HPDE6-E6E7 (cell line): ENCODE results near the gene HECTD1.
"Not testable (repeated sequence)": the region's sequence is repeated elsewhere in the genome, so short reads cannot be mapped to it uniquely, and the experiment has no call there.

Source experiments
- DNase-seq: peaks from one replicate; pipeline ENCODE4 v3.0.0; 2011; ENCODE audit warnings: missing footprints; ENCODE audit errors: extremely low spot score

HECTD1 gene

DNA sequence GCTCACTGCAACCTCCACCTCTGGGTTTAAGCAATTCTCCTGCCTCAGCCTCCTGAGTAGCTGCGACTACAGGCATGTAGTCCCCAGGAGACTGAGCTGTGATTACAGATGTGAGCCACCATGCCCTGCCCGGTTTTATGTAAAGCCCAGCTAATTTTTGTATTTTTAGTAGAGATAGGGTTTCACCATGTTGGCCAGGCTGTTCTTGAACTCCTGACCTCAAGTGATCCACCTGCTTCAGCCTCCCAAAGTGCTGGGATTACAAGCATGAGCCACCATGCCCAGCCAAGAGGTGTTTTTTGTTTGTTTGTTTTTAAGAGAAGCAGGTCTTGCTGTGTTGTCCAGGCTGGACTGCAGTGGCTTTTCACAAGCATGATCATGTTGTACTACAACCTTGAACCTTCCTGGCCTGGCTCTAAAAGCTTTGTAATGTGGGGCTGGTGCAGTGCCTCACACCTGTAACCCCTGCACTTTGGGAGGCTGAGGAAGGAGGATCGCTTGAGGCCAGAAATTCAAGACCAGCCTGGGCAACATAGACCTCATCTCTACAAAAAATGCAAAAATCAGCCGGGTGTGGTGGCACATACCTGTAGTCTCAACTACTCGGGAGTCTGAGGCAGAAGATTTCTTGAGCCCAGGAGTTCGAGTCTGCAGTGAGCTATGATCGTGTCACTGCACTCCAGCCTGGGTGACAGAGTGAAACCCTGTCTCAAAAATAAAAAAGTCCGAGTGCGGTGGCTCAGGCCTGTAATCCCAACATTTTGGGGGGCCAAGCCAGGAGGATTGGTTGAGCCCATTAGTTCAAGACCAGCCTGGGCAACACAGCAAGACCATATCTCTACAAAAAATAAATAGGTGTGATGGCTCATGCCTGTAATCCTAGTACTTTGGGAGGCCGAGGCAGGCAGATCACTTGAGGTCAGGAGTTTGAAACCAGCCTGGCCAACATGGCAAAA is 113.4 kb downstream of the HECTD1 start:
- DNase-seq, result not testable (repeated sequence)

GRCh38 chr14:31092160-31092708 is 115.4 kb downstream of the HECTD1 start:
- DNase-seq, result no peak

DNA sequence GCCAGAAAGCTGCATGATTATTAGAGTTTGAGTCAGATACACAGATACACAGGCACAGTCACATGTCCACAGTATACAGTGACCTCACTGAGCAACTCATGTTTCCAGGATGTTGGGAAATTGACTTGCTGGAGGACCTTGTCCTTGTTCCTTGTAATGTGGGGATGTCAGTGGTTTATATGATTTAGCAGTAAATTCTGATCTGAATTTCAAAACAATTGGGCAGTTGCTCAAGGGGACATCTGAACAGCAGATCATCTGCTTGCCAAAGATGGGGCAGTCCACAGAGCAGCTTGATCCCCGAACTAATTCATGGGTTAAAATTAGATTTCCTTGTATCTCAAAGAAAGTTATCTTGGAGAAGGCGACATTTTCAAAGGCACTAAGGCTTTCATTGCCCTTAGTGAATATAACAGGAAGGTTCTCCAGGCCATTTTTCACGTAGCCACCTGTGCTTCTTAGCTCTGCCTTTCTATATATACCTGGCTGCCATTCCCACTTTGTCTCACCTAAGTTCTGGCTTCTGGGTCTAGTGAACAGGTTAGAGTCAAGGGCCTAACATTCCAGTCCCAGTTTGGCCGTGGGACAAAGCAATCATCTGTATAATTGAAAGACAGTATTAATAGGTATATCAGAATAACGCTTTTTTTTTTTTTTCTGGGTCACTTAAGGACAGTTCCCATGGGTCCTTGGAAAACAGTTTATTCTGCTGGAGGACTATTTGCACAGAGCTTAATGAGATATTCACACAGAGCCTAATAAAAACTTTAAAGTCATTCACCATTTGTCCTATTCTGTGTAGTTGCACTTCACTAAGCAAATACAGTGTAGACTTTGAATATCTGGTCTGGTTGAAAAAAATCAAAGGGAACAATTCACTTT is 116.5 kb downstream of the HECTD1 start:
- DNase-seq, result peak; percentile 45

DNA sequence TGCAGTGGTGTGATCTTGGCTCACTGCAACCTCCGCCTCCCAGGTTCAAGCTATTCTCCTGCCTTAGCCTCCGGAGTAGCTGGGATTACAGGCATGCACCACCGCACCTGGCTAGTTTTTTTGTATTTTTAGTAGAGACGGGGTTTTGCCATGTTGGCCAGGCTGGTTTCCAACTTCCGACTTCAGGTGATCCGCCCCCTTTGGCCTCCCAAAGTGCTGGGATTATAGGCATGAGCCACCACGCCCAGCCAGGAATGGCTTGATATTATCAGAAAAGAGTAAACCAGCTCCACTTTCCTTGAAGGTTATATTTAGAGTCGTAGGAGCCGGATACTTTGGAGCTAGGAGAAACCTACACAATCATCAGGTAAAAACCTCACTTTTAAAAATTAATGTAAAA is 121.1 kb downstream of the HECTD1 start:
- DNase-seq, result not testable (repeated sequence)

DNA sequence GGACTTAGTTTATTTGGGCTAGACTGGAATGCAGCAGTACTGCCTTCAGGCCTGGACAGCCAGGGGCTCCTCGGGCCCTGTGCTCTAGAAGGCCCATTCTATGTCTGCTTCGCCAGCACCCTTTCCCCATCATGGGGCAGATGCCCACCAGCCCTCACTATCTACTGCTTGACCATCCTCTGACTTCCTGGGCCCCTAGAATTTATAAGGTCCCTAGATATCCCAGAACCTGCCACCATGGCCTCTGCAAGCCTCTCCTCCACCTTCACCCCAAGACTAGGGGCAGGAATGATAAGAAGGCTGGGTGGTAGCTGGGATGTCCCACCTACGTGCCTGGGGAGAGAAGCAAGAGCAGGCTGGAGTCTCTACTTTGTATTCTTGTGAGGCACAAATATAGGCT is 122.6 kb downstream of the HECTD1 start:
- no peak for DNase-seq

GRCh38 chr14:31084385-31084784 is 123.2 kb downstream of the HECTD1 start:
- DNase-seq, result no peak

DNA sequence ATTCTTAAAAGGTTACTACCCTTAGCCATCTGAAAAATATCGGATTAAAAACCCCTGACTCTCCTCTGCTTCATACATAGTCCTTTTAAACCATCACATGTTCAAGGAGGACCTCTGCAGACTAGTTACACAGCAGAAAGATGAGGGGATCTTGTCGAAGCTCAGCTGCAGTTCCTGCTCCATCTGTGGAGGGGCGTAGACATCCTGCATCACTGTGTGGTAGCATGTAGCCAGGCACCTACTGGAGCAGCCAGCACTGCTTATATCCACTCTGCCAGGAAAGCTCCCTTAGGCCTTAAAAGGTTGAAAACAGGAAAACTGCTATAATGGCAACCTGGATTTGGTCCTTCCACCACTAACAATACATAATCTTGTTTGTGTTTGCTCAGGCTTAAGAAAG is 123.8 kb downstream of the HECTD1 start:
- DNase-seq, result no peak

- DNase-seq, result no peak
Measured at GRCh38 chr14:31080484-31080883, 127.1 kb downstream of the HECTD1 start.

- no peak for DNase-seq
Measured at GRCh38 chr14:31080056-31080455, 127.5 kb downstream of the HECTD1 start.

DNA sequence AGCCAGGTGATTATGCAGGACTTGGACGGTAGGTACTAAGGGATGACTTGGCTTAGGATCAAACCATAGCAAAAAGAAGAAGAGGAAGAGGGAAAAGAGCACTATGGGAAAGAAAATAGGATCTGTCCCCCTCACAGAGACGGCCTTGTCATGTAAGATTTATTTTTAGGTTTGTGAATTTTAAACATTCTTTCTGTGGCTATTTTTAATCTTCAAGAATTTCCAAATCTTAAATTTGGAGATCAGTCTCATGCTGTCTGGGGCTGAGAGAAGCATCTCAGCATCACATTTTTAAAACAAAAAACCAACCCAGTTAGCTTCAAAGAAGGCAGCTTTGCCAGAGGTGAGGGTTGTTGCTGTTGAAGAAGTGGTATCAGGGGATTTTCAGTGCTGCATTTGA is 128.8 kb downstream of the HECTD1 start:
- no peak for DNase-seq

- DNase-seq, result no peak
Measured at GRCh38 chr14:31075144-31075543, 132.4 kb downstream of the HECTD1 start.

GRCh38 chr14:31071151-31071550 is 136.4 kb downstream of the HECTD1 start:
- DNase-seq, result no peak

GRCh38 chr14:31070431-31070830 is 137.2 kb downstream of the HECTD1 start:
- no peak for DNase-seq

GRCh38 chr14:31069343-31069742 is 138.2 kb downstream of the HECTD1 start:
- no peak for DNase-seq

DNA sequence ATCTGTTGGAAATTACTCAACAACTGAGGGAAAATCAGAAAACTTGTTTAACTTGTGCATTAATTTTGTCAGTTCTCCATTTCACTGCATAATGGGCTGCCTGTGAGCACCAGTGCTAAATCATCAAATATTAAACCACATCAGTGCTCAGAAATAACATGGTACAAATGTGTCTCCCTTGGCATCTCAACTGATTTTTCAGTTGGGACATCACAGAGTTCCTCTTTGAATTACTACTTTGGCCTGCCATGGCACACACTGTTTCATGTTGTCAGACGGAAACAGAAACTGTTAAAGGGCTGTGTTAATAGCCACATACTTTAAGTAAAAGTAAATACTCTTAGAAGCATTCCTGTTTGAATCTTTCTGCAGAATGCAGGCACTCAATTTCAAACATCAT is 139.4 kb downstream of the HECTD1 start:
- no peak for DNase-seq

DNA sequence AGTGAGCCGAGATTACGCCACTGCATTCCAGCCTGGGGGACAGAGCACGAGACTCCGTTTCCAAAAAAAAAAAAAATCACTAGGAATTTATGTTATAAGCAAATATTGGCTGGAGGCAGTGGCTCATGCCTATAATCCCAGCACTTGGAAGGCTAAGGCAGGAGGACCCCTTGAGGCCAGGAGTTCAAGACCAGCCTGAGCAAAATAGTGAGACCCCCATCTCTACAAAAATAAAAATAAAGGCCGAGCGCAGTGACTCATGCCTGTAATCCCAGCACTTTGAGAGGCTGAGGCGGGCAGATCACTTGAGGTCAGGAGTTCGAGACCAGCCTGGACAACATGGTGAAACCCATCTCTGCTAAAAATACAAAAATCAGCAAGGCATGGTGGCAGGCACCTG is 144.7 kb downstream of the HECTD1 start:
- not testable (repeated sequence) for DNase-seq

DNA sequence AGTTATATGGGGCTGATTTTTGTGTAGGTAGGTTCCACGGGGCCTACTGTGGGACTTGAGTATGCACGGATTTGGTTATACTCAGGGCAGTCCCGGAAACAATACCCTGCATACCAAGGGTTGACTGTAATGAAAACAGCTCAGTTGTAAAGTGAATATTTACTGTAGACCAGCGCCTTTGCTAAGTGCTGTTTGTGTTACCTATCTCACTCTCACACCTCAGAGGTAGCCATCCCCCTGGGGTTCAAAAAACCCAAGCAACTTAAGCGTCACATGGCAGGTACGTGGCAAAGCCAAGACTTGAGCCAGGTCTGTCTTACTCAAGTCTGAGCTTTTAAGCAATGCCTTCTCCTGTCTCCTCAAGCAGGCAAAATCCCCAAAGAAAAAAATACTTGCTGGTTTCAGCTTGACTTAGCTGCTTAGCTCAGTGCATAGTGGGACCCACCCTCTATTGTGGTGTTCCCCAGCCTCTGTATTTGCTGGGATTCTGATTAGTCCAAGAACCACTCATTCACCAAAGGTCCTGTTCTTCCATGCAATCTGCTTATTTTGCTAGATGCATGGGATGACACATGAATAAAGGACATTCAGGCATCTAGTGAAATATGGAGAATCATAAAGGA is 147.2 kb downstream of the HECTD1 start:
- DNase-seq, result no peak

DNA sequence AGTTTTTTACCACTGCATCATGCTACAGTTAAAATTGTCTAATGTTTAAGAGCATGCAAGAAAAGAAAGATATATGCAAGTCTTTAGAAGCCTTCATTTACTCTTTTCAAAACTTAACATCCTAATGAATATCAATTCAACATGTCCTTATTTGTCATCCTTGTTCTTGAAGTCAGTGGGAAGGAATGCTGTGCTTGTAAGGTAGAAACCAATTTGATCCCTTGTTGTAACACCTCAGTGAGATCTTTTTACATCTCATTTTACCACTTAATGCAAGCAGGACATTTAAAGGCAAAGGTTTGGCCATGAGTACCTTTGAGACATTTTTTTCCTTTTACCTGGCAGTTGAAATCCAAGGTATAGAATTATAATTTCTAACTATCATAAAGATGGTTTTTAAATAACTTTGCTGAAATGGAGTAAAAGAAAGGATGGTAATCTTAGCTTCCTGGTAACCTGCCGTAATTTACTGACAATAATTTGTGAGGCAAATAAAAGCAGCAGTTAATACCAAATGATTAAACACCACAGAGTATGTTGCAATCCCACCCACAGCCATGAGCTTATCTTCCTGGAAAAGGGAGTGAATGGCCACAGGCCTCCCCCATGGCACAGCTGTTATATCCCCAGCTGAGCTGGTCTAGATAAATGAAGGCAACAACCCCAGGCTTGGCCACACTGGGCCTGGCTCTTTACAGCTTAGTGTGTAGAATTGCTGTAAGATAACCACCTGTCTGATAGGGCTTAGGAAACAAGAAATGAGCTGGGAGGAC is 148.3 kb downstream of the HECTD1 start:
- DNase-seq, result peak; percentile 51

DNA sequence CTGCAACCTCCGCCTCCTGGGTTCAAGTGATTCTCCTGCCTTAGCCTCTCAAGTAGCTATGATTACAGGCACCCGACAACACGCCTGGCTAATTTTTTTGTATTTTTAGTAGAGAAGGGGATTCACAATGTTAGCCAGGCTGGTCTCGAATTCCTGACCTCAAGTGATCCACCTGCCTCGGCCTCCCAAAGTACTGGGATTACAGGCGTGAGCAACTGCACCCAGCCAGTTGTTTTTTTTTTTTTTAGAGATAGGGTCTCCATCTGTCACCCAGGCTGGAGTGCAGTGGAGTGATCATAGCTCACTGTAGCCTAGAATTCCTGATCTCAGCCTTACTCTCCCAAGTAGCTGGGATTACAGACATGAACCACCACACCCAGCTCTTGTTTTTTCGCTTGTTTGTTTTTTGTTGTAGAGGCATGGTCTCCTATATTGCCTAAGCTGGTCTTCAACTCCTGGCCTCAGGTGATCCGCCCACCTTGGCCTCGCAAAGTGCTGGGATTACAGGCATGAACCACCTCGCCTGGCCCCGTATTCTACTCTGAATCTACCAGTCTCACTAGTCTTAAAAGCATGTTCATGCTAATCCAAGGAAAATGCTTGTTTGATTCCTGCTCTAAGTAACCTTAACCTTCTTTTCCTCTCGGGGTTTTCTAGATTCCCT is 149.8 kb downstream of the HECTD1 start:
- no peak for DNase-seq

- no peak for DNase-seq
Measured at GRCh38 chr14:31057035-31057434, 150.6 kb downstream of the HECTD1 start.
